Measurements from ENCODE around the gene UST.

- TF ChIP-seq ZFX (IDR thresholded peaks at IDR 0.05; ENCODE audit: borderline replicate concordance) (no peak), CTCF (IDR thresholded peaks at IDR 0.05) (no peak)
Measured at GRCh38 chr6:148904896-148905870, 158.4 kb downstream of the UST start.
